ENCODE data around the gene FAM53A.

The FAM53A gene

DNA sequence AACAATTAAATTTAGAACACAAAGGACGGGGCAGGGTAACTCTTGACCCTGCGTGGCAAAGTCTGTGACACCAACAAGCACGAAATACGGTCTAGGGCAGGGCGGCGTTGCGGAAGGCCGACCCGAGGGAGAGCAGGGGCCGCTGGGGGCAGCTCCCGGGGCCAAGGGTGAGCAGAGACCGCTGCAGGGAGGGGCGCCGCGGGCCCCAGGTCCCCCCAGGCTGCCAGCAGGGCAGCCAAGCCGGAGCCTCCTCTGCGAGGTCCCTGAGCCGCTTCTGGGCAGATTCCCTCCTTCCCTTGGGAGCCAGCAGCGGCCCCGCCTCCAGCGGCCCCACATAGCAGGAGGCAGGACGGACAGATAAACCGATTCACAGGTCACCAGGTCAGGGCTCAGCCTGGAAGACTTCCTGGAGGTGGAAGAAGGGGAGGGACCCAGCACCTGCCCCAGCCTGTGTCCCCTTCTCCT, 90.2 kb downstream of the FAM53A start:
- DNase-seq (ENCODE audit: low read depth in 2 of 2): no peak

DNA sequence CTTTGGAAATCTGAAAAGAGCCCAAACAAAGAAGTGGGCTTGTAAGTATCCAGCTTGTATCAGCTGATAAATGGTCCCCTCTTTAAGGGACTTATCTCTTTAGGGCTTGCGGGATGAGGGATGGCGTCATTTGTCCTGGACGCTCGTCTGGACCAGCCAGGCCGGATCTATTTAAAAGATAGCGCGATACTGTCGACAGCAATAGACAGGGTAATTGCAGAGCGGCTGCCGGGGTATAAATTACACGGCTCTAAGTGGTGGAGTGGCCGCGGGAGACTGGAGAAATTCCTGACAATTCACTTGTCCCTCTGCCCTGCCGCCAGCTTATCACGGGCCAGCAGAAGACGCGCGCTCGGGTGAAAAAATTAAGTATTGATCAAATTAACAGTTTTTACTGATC, 90.7 kb downstream of the FAM53A start:
- no peak for DNase-seq (ENCODE audit: low read depth in 2 of 2)

- no peak for DNase-seq (ENCODE audit: low read depth in 2 of 2)
Measured at GRCh38 chr4:1592709-1593417, 91.2 kb downstream of the FAM53A start.

DNA sequence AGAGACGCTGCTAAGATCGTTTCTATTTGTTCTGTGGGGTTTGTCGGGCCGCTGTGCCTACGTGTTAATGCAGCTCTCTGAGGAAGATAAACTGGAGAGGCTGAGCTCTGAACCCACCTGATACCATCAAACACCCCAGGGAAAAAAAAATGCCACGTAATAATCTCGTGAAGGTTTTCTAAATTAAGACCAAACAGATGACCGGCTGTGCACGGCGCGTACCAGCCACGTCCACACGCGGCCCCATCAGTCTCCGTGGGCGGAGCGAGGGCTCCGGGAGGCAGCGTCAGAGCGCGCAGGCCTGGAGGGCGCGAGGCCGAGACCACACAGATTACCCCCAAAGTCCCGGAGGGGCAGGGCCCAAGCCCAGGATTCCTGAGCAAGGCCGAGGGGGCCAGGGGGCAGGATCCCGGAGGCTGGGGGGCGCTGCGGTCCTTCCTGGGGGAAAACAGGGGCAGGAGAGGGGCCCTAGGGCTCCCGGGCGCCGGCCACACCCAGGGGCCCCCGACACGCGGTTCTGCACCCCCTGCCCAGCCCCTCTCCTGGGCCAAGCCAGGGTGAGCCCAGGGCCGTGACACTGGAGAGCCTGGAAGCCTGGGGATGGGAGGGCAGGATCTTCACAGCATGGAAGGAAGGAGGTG, 91.9 kb downstream of the FAM53A start:
- no peak for DNase-seq (ENCODE audit: low read depth in 2 of 2)

DNA sequence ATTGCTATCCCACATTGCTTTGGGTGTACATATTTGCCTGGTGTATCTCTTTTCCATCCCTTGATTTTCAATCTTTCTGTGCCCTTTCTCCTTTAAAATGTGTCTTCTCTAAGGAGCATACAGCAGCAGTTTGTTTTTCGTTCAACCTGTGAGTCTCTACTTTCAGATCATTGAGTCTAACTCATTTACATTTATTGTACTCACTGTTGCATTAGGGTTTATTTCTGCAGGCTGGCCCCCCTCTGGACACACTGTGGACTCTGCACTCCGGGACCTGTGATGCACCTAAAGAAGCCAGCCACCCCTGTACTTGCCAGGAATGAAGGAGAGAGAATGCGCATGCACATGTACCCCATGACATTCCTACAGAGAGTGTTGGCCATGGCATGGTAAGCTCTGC, 93.0 kb downstream of the FAM53A start:
- DNase-seq (ENCODE audit: low read depth in 2 of 2): no peak

DNA sequence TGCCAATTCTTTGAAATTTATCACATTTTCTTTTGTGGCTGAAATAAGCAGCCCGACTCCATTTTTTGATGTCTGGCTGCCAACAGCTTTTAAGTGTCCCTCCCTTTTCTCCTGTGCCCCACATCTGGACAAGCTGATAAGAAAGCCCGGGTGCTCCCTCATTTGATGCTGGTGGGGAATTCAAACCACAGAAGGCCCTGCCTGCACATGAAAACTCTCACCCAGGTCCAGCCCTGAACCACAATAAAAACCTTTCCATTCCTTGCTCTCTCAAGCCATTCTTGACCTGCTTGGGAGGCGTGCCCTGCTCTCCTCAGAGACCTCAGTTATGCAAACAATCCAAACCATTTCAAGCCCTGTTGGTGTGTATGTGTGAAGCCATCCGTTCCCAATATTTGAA, 93.9 kb downstream of the FAM53A start:
- no peak for DNase-seq (ENCODE audit: low read depth in 2 of 2)

Measured in stimulated activated CD8-positive, alpha-beta memory T cell treated with anti-CD3 and anti-CD28 coated beads, Interleukin-15, amount 100 ng/mL, for 4 hours (primary cell).